Kidney epithelial cell (primary cell): ENCODE results near the gene CCDC201. TPM values are rescaled to one million over a fixed set of nuclear protein-coding genes. Genes with fewer than 3 reads are reported as not detected.

ENCODE experiments used
- DNase-seq: peaks from one replicate; pipeline ENCODE4 v3.0.0-alpha.2; 2010; ENCODE audit warnings: low read depth
- H3K27me3 ChIP-seq: 2 replicates; pipeline ENCODE4 v1.6.0; 2011; ENCODE audit warnings: low read length; ENCODE audit not compliant: control insufficient read depth, insufficient read depth
- H3K36me3 ChIP-seq: 2 replicates; pipeline ENCODE4 v1.5.1; 2011; ENCODE audit warnings: low read length; ENCODE audit not compliant: control insufficient read depth, insufficient read depth
- H3K4me3 ChIP-seq: 2 replicates; pipeline ENCODE4 v1.5.1; 2011; ENCODE audit warnings: low read depth, mild to moderate bottlenecking, control low read depth, low read length
- total RNA-seq: library from RNA; depleted of rRNA; stranded (reverse); fragments of >200 nt; gene quantifications from 2 replicates; pipeline ENCODE4 v1.2.3, GENCODE V29; 2015
- TF ChIP-seq, protein P1 (sequence below): IDR thresholded peaks from 2 replicates; pipeline ENCODE4 v1.5.1; 2011; ENCODE audit warnings: mild to moderate bottlenecking, moderate library complexity, low read length, control low read depth, inconsistent platforms; ENCODE audit not compliant: insufficient read depth, poor library complexity, severe bottlenecking

The CCDC201 gene, protein sequence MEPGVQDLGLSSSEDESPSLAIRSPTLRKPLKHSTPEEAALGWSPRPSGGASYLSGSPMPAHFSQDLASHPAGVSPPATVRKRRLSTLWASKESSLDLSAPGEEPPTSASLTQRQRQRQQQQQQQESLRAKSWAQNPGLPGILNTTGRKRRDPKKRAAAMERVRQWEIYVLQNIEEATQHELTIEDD
- total RNA-seq: not detected in 2 replicates

DNA sequence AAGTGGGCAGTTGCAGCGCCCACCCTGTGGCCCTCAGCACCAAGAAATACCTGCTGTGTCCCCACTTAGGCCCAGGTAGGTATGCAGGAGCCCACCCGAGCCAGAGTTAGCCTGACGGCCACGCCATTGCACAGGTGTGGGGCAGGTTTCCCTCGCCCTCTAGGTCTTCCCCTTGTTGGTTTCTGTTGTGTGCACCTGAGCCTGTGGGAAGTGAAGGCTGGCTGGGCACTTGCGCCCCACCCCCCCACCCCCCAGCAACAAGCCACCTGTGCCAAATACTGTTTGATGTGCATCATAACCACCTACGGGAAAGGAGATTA lies at the start of gene CCDC201:
CCDC201 (minus strand) TSS at position 48 of the 320 bp plus-strand sequence. CDS start 75 bp downstream, outside the sequence.
- TF ChIP-seq, protein P1, sequence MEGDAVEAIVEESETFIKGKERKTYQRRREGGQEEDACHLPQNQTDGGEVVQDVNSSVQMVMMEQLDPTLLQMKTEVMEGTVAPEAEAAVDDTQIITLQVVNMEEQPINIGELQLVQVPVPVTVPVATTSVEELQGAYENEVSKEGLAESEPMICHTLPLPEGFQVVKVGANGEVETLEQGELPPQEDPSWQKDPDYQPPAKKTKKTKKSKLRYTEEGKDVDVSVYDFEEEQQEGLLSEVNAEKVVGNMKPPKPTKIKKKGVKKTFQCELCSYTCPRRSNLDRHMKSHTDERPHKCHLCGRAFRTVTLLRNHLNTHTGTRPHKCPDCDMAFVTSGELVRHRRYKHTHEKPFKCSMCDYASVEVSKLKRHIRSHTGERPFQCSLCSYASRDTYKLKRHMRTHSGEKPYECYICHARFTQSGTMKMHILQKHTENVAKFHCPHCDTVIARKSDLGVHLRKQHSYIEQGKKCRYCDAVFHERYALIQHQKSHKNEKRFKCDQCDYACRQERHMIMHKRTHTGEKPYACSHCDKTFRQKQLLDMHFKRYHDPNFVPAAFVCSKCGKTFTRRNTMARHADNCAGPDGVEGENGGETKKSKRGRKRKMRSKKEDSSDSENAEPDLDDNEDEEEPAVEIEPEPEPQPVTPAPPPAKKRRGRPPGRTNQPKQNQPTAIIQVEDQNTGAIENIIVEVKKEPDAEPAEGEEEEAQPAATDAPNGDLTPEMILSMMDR: no peak
- DNase-seq: no peak
- no peaks in the 10 kb centered on the region for H3K36me3 ChIP-seq
- no peaks in the 10 kb centered on the region for H3K27me3 ChIP-seq
- no peak within 1 kb of the TSS for H3K4me3 ChIP-seq

DNA sequence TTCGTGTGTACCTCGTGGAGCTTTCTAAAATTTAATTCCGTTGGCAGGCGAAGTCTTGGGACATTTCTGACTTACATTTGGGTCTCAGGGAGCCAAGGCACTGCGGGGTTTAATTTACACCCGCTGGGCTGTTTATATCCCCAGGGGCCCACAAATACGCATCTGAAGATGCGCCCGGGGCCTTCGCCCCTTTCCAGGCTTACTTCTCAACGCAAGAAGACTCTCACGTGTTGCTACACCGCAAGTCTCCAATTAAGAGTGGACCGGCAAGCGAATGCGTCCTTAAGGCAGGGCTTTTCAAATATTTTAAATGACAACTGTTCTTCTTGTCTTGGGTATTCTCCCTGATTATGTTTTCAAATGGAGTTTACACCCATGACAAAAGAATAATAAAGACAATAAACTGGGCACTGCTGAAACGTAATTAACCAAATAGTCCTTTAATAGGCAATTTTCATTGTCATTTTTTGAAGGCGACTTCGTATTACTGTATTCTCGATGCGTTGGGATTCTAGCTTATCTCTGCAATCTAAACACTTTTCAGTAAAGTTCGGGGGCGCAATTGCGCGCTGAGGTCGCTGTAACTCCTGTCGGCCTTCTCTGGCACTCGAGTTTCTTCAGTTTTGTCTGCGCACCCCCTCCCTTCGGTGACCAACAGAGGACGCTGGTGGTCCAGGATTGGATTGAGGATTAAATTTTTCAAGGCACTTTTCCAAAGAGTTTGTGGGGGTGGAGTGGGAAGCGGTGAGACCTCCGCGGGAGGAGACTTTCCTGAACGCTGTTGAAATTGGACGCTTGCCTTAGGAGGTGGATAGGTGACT lies 49.0 kb upstream of the CCDC201 start:
- Histone ChIP-seq H3K4me3 (peak overlapping the region; percentile 46), H3K27me3 (peaks cover 16% of the 10 kb centered on the region), H3K36me3 (no peaks in the 10 kb centered on the region)
- TF ChIP-seq, protein P1: peak; percentile 99
- no peak for DNase-seq

DNA sequence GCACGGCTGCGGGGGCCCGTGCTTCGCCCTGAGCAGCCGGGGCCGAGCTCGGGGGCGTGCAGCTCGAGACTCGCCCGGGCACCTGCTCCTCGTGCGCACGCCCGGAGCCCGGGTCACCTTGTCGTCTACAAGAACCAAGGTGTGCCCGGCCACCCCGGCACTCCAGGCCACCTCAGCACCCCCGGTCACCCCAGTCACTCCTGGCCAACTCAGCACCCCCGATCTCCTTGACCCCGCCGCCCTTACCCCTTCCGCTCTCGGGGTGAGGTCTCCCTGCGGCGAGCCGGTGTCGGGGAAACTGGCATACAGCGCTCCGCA lies 48.5 kb upstream of the CCDC201 start:
- no peak for DNase-seq
- TF ChIP-seq, protein P1: no peak

DNA sequence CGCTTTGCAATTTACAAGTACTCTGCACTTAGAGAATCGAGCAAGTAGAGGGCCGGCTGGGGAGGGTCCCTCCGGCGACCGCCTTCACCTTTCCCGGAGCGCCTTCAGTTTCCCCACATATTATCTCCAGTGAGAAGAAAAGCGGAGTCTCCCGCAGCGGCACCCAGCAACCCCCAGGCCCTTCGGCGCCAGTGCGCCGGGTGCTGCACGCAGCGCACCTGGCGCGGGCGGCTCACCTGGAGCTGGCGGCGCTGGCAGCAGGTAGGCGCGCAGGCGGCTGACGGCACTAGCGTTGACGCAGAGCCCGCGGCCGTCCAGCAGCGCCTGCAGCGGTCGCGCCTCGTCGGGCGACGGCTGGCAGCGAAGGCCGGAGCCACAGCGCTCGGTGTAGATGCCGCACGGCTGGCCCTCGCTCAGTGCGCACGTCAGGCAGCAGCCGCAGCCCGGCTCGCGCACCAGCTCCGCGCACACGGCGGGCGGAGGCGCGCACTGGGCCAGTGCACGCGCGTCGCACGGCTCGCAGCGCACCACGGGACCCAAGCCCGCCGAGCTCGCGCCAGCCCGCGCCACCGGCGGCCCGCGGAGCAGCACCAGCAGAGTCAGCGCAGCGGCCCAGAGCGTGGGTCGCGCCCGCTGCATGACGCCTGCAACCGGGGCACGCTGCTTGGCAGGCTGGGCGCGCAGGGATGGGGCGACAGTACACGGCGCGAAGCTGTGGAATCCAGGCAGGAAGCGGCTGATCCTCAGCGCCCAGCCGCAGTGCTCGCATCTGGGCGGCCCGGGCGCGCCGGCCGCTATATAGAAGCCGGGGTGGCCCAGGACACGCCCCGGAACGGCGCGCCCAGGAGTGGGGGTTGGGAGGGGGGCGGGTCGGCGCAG lies 47.9 kb upstream of the CCDC201 start, which contains the start of gene IGFBP3:
IGFBP3 (minus strand) TSS at position 771 of the 879 bp plus-strand sequence; CDS start at position 639, 132 bp downstream.
- Histone ChIP-seq H3K27me3 (peaks cover 16% of the 10 kb centered on the region), H3K36me3 (no peaks in the 10 kb centered on the region), H3K4me3 (peak within 1 kb of the TSS; percentile 46)
- no peak for DNase-seq
- TF ChIP-seq, protein P1: no peak

More for the DNA sequence above, 48.5 kb upstream of the CCDC201 start:
- H3K27me3 ChIP-seq: peaks cover 16% of the 10 kb centered on the region
- H3K36me3 ChIP-seq: no peaks in the 10 kb centered on the region
- H3K4me3 ChIP-seq: peak overlapping the region; percentile 46

DNA sequence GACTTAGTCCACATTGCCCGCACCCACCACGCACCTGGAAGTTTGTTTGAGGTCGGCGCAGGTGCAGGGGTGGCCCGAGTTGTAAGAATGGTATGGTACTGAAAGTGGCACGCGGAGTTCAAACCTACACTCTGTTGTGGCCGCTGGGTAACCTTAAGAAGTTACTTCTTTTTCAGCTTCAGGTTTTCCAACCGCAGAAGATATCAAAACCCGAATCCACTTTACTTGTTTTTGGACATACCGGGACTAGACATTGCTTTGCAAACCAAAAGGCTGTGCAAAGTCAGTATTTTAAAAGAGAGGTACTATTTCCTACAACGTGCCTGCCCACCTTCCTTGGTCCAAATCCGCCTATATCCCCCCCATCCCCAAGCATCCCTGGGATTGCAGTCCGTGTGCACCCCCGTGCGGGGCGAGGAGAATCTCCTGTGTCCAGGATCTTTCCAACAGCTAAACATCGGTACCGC lies 47.1 kb upstream of the CCDC201 start:
- H3K4me3 ChIP-seq: peak overlapping the region; percentile 46
- H3K27me3 ChIP-seq: peaks cover 16% of the 10 kb centered on the region
- no peaks in the 10 kb centered on the region for H3K36me3 ChIP-seq
- DNase-seq: no peak
- TF ChIP-seq, protein P1: no peak
